HL-60 (cell line): ENCODE data around the gene NDUFV1.
"Not testable (repeated sequence)": the region's sequence is repeated elsewhere in the genome, so short reads cannot be mapped to it uniquely, and the experiment has no call there.

Source experiments
- DNase-seq, 2 experiments: peaks; one replicate each; pipeline ENCODE4 v3.0.0-alpha.2; 2010 to 2020; ENCODE audit warnings: low read depth in 1 of 2, low spot score in 1 of 2
- H3K27ac ChIP-seq: fragments of 250-450 bp; sonication (Bioruptor Pico); replicated peaks from 2 replicates; pipeline ENCODE4 v1.5.1; 2020; ENCODE audit warnings: mild to moderate bottlenecking, moderate library complexity
- H3K27me3 ChIP-seq: fragments of 250-450 bp; sonication (Bioruptor Pico); 2 replicates; pipeline ENCODE4 v1.5.1; 2021; ENCODE audit warnings: mild to moderate bottlenecking, moderate library complexity; ENCODE audit not compliant: insufficient read depth, poor library complexity, severe bottlenecking
- H3K4me3 ChIP-seq: replicated peaks from 2 replicates; pipeline ENCODE4 v1.5.1; 2011; ENCODE audit warnings: mild to moderate bottlenecking, control low read depth, low read length; ENCODE audit not compliant: insufficient read depth
- CTCF ChIP-seq: IDR thresholded peaks from one replicate; pipeline ENCODE4 v1.5.1; 2011; ENCODE audit warnings: low read length, control low read depth, inconsistent platforms; ENCODE audit not compliant: insufficient read depth
- GABPA ChIP-seq: IDR thresholded peaks from 2 replicates; pipeline ENCODE4 v1.6.1; 2012; ENCODE audit warnings: low read depth
- POLR2AphosphoS5 ChIP-seq: IDR thresholded peaks from 2 replicates; pipeline ENCODE4 v1.6.1; 2012; ENCODE audit warnings: low read depth
- REST ChIP-seq: IDR thresholded peaks from 2 replicates; pipeline ENCODE4 v1.6.1; 2012; ENCODE audit warnings: low read depth; ENCODE audit not compliant: insufficient replicate concordance
- SPI1 ChIP-seq: IDR thresholded peaks from 2 replicates; pipeline ENCODE4 v1.6.1; 2012; ENCODE audit warnings: low read depth, mild to moderate bottlenecking, borderline replicate concordance

Gene NDUFV1

GRCh38 chr11:67586568-67587250, 20.0 kb upstream of the NDUFV1 start:
- DNase-seq = no peak
- Histone ChIP-seq H3K27ac (no peak overlapping the region), H3K4me3 (no peak overlapping the region), H3K27me3 (no peaks in the 10 kb centered on the region)
- TF ChIP-seq SPI1 = no peak
- no peak for TF ChIP-seq REST
- no peak for TF ChIP-seq GABPA
- no peak for TF ChIP-seq CTCF
- TF ChIP-seq POLR2AphosphoS5 = no peak

GRCh38 chr11:67588136-67588503, 18.6 kb upstream of the NDUFV1 start:
- no peak overlapping the region for H3K4me3 ChIP-seq
- H3K27me3 ChIP-seq = no peaks in the 10 kb centered on the region
- H3K27ac ChIP-seq = no peak overlapping the region
- DNase-seq = no peak
- TF ChIP-seq POLR2AphosphoS5 (no peak), CTCF (no peak), GABPA (no peak), REST (no peak), SPI1 (no peak)

- not testable (repeated sequence) for H3K27me3 ChIP-seq, H3K27ac ChIP-seq, DNase-seq
Observed at GRCh38 chr11:67588899-67589415, 17.8 kb upstream of the NDUFV1 start.

GRCh38 chr11:67592880-67593564, 13.7 kb upstream of the NDUFV1 start:
- TF ChIP-seq GABPA = no peak
- TF ChIP-seq CTCF = no peak
- TF ChIP-seq SPI1 = no peak
- TF ChIP-seq REST = no peak
- no peak for TF ChIP-seq POLR2AphosphoS5
- Histone ChIP-seq H3K27ac (no peak overlapping the region), H3K27me3 (no peaks in the 10 kb centered on the region), H3K4me3 (no peak overlapping the region)
- DNase-seq = no peak

More at GRCh38 chr11:67588899-67589415, 17.8 kb upstream of the NDUFV1 start:
- H3K4me3 ChIP-seq = not testable (repeated sequence)
